ENCODE results near the gene DCBLD2.
"Not testable (repeated sequence)": the region's sequence is repeated elsewhere in the genome, so short reads cannot be mapped to it uniquely, and the experiment has no call there.

DCBLD2 gene

DNA sequence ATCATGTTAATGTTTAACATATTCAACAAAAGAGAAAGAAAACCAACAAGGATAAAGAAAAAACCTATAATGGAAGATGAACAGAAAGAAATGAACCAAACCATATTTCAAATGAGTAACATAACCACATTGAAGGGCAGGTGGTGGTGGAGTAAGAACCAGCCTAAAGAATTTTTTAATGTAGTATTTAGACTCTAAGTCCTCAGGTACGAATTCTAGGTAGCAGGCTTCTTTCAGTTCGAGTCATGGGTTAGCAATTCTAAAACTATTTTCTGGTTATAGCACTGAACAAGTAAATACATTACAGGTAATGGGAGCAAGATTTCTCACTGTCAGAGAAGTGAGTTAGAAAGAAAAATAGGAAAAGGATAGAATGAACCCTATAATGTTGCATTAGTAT lies 24.4 kb downstream of the DCBLD2 start:
- TF ChIP-seq, protein P1, sequence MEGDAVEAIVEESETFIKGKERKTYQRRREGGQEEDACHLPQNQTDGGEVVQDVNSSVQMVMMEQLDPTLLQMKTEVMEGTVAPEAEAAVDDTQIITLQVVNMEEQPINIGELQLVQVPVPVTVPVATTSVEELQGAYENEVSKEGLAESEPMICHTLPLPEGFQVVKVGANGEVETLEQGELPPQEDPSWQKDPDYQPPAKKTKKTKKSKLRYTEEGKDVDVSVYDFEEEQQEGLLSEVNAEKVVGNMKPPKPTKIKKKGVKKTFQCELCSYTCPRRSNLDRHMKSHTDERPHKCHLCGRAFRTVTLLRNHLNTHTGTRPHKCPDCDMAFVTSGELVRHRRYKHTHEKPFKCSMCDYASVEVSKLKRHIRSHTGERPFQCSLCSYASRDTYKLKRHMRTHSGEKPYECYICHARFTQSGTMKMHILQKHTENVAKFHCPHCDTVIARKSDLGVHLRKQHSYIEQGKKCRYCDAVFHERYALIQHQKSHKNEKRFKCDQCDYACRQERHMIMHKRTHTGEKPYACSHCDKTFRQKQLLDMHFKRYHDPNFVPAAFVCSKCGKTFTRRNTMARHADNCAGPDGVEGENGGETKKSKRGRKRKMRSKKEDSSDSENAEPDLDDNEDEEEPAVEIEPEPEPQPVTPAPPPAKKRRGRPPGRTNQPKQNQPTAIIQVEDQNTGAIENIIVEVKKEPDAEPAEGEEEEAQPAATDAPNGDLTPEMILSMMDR (IDR thresholded peaks at IDR 0.05; ENCODE audit: insufficient read depth, missing control alignments) = no peak
- FAIRE-seq (no peak), DNase-seq (ENCODE audit: insufficient read length, low spot score) (no peak)

DNA sequence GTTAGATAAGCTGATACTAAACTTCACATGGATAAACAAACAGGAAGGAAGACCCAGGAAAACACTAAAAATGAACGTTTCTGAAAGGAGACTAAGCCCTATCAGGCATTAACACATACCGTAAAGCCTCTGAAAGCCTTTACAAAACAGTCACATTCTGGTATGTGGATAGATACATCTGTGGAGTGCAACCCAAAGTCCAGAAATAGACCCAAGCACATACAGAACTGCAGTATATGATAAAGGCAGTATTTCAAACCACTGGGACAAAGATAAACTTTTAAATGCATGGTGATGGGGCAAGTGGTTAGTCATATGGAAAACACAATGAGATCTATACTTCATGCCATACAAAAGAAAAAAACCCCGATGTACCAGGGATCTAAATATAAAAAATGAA lies 26.0 kb downstream of the DCBLD2 start:
- FAIRE-seq (no peak), DNase-seq (ENCODE audit: insufficient read length, low spot score) (no peak)
- TF ChIP-seq, protein P1 (IDR thresholded peaks at IDR 0.05; ENCODE audit: insufficient read depth, missing control alignments) = no peak

DNA sequence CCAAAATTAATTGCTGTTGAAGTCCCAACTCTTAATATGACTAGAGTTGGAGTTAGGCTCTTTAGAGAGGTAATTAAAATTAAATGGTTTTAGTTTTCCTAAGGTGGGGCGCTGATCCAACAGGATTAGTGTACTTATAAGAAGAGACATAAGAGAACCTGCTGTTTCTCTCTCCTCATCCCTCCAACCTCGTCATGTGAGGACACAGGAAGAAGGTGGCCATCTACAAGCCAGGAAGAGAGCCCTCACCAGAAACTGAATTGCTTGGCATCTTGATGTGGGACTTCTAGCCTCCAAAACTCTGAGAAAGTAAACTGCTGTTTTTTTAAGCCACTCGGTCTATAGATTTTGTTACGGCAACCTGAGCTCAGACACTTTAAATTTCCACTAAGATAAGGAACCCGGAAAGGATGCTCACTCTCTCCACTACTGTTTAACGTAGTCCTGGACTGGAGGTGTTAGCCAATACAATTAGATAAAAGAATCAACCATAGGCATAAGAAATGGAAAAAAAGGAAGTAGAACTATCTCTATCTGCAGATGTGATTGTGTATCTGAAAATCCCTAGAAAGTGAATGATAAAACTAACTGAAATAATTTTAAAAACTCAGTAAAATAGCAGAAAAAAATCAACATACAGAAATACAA lies 26.8 kb downstream of the DCBLD2 start:
- FAIRE-seq = no peak
- TF ChIP-seq, protein P1 (IDR thresholded peaks at IDR 0.05; ENCODE audit: insufficient read depth, missing control alignments) = no peak
- DNase-seq (ENCODE audit: insufficient read length, low spot score) = no peak

DNA sequence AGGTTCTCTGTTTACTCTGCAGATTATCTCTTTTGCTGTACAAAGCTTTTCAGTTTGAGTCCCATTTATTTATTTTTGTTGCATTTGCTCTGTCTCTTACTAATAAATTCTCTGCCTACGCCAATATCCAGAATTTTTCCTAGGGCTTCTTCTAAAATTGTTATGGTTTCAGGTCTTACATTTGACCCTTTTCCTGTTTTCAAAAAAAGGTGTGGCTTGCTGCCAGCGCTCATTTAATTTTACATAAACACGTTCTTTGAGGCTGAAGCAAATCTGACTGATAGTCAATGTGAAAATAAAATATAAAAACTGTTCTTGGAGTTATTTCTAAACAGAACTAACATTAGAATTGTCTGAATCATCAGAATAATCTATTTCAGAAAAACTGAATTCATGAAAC lies 32.1 kb downstream of the DCBLD2 start:
- DNase-seq (ENCODE audit: insufficient read length, low spot score) = no peak
- FAIRE-seq = no peak
- TF ChIP-seq, protein P1 (IDR thresholded peaks at IDR 0.05; ENCODE audit: insufficient read depth, missing control alignments) = no peak

DNA sequence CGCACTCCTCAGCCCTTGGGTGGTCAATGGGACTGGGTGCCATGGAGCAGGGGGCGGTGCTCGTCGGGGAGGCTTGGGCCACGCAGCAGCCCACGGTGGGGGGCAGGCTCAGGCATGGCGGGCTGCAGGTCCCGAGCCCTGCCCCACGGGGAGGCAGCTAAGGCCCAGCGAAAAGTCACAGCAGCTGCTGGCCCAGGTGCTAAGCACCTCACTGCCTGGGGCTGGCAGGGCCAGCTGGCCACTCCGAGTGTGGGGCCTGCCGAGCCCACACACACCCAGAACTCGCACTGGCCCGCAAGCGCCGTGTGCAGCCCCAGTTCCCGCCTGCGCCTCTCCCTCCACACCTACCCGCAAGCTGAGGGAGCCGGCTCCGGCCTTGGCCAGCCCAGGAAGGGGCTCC lies 43.5 kb downstream of the DCBLD2 start:
- not testable (repeated sequence) for FAIRE-seq

DNA sequence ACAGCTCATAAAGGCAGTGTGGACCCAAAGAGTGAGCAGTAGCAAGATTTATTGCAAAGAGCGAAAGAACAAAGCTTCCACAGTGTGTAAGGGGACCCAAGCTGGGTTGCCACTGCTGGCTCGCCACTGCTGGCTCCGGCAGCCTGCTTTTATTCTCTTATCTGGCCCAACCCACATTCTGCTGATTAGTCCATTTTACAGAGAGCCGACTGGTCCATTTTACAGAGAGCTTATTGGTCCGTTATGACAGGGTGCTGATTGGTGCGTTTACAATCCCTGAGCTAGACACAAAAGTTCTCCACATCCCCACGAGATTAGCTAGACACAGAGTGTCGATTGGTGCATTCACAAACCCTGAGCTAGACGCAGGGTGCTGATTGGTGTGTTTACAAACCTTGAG lies 44.2 kb downstream of the DCBLD2 start:
- FAIRE-seq; DNase-seq (ENCODE audit: insufficient read length, low spot score): not testable (repeated sequence)

More for the DNA sequence above, 43.5 kb downstream of the DCBLD2 start:
- not testable (repeated sequence) for DNase-seq (ENCODE audit: insufficient read length, low spot score)

DNA sequence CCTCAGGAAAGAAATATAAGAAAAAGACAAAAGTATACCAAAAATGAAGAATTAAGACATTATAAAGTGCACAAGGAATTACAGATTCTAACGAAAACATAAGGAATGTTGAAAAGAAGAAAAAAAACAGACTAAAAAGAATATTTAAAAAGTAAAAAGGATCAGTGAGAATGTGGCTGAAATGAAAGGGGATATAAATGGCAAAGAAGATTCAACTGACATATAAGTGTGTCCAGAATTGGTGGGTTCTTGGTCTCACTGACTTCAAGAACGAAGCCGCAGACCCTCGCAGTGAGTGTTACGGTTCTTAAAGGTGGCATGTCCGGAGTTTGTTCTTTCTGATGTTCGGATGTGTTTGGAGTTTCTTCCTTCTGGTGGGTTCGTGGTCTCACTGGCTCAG lies 44.8 kb downstream of the DCBLD2 start:
- TF ChIP-seq, protein P1 (IDR thresholded peaks at IDR 0.05; ENCODE audit: insufficient read depth, missing control alignments) = no peak
- DNase-seq (ENCODE audit: insufficient read length, low spot score) (no peak), FAIRE-seq (no peak)

DNA sequence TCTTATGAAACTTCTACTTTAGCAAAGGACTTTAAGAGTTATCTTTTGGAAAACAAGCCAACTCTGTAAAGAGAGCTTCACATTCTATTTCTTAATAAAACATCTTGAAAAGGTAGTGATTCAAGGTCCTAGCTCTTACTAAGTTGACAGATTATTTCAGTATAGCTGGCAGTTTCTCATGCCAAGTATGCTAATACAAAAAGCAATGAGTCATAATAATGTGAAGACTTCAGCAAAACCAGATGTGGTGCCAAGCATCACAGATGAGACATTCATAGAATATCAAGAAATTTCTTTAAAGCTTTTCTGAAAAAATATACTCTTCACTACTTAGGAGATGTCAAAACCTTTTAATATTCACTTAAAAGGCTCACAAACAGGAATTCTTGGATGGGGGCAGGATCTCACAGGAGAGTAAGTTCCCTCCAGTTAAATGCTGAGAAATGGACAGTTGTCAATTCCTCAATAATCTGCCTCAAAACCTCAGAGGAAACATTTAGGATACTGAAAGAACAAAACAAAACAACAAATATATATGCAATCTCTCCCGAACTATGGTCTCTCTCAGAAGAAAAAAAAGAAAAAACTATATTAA lies 45.6 kb downstream of the DCBLD2 start:
- DNase-seq (ENCODE audit: insufficient read length, low spot score) (no peak), FAIRE-seq (no peak)
- TF ChIP-seq, protein P1 (IDR thresholded peaks at IDR 0.05; ENCODE audit: insufficient read depth, missing control alignments) = no peak
